Activated CD4-positive, alpha-beta memory T cell treated with anti-CD3 and anti-CD28 coated beads, Interleukin-2, amount 10 ng/mL, durations not matched to agents 7 days and 5 days (primary cell): ENCODE measurements around the gene CSF3R. TPM values are rescaled to one million over a fixed set of nuclear protein-coding genes. Genes with fewer than 3 reads are reported as not detected.
A peak's percentile ranks its signal among the peaks of the same experiment; 100 is the strongest.

ENCODE experiments used
- CTCF ChIA-PET: fragments of 350-600 bp; sonication (Branson Sonifier 250); formaldehyde crosslinking; loops from one replicate; lab custom pipeline; 2021; ENCODE audit warnings: antibody characterized with exemption, inconsistent platforms; lab: Charles Lee
- POLR2A ChIA-PET: fragments of 350-600 bp; sonication (Branson Sonifier 250); formaldehyde crosslinking; loops from one replicate; lab custom pipeline; 2021; ENCODE audit warnings: antibody characterized with exemption; lab: Charles Lee
- DNase-seq: peaks from one replicate; pipeline ENCODE4 v3.0.0-alpha.2; 2020
- H3K27ac Mint-ChIP-seq: one replicate; pipeline ENCODE4 v1.8.0; 2021; ENCODE audit warnings: mild to moderate bottlenecking, mixed read lengths
- H3K27me3 Mint-ChIP-seq: one replicate; pipeline ENCODE4 v1.8.0; 2021; ENCODE audit warnings: mixed read lengths
- H3K36me3 Mint-ChIP-seq: one replicate; pipeline ENCODE4 v1.8.0; 2021; ENCODE audit warnings: low read depth, mixed read lengths
- H3K4me1 Mint-ChIP-seq: one replicate; pipeline ENCODE4 v1.8.0; 2021; ENCODE audit warnings: mixed read lengths
- H3K4me3 Mint-ChIP-seq: one replicate; pipeline ENCODE4 v1.8.0; 2021; ENCODE audit warnings: mild to moderate bottlenecking, mixed read lengths
- H3K9me3 Mint-ChIP-seq: one replicate; pipeline ENCODE4 v1.8.0; 2021; ENCODE audit warnings: mixed read lengths
- total RNA-seq, 2 experiments: library from RNA; stranded (reverse); gene quantifications; one replicate each; pipeline ENCODE4 v1.2.3, GENCODE V29; 2021

Gene CSF3R
- total RNA-seq, 2 experiments from 2014 or later, result 0.43 TPM

GRCh38 chr1:36471830-36472641 is 10.7 kb downstream of the CSF3R start:
- ChIA-PET POLR2A (interaction anchor here (0.7 to 1.7 kb wide), 3 partner anchors 9 to 11 kb away, joined by 3 to 7 read pairs (median 3); partner anchors contain the start of genes CSF3R and MRPS15), CTCF (interaction anchor here (0.5 to 0.6 kb wide), 2 partner anchors 12 to 1619 kb away, joined by 3 to 6 read pairs; no protein-coding TSS in a partner anchor)
- Mint-ChIP-seq H3K27ac (no peak overlapping the region), H3K9me3 (no peaks in the 10 kb centered on the region), H3K4me1 (peaks cover 21% of the 10 kb centered on the region), H3K4me3 (no peak overlapping the region), H3K27me3 (no peaks in the 10 kb centered on the region), H3K36me3 (no peaks in the 10 kb centered on the region)
- DNase-seq, result no peak

- Mint-ChIP-seq H3K9me3 (no peaks in the 10 kb centered on the region), H3K36me3 (peaks cover under 1% of the 10 kb centered on the region), H3K4me3 (no peak overlapping the region), H3K27ac (no peak overlapping the region), H3K27me3 (no peaks in the 10 kb centered on the region), H3K4me1 (peaks cover 32% of the 10 kb centered on the region)
- ChIA-PET CTCF (interaction anchor here (1.1 to 1.3 kb wide), 2 partner anchors 18 to 22 kb away, joined by 3 read pairs; no protein-coding TSS in a partner anchor), POLR2A (no interaction called here)
- DNase-seq, result no peak
Observed at GRCh38 chr1:36469163-36469562, 13.6 kb downstream of the CSF3R start.

GRCh38 chr1:36467700-36468455 is 14.8 kb downstream of the CSF3R start:
- DNase-seq, result no peak
- no peak overlapping the region for H3K4me3 Mint-ChIP-seq
- POLR2A ChIA-PET, result no interaction called here
- peaks cover 8% of the 10 kb centered on the region for H3K36me3 Mint-ChIP-seq
- H3K9me3 Mint-ChIP-seq, result no peaks in the 10 kb centered on the region
- CTCF ChIA-PET, result interaction anchor here (1.3 kb wide), 1 partner anchor 17 kb away, joined by 3 read pairs; no protein-coding TSS in a partner anchor
- H3K27ac Mint-ChIP-seq, result no peak overlapping the region
- H3K4me1 Mint-ChIP-seq, result peaks cover 33% of the 10 kb centered on the region
- H3K27me3 Mint-ChIP-seq, result no peaks in the 10 kb centered on the region

GRCh38 chr1:36467027-36467410 is 15.7 kb downstream of the CSF3R start:
- Mint-ChIP-seq H3K27me3 (no peaks in the 10 kb centered on the region), H3K36me3 (peaks cover 12% of the 10 kb centered on the region), H3K9me3 (no peaks in the 10 kb centered on the region), H3K4me3 (no peak overlapping the region), H3K27ac (no peak overlapping the region), H3K4me1 (peaks cover 37% of the 10 kb centered on the region)
- ChIA-PET POLR2A (no interaction called here), CTCF (no interaction called here)
- DNase-seq, result no peak

GRCh38 chr1:36466370-36467026 is 16.2 kb downstream of the CSF3R start:
- peaks cover 17% of the 10 kb centered on the region for H3K36me3 Mint-ChIP-seq
- no peaks in the 10 kb centered on the region for H3K27me3 Mint-ChIP-seq
- H3K9me3 Mint-ChIP-seq, result no peaks in the 10 kb centered on the region
- DNase-seq, result no peak
- CTCF ChIA-PET, result no interaction called here
- H3K4me3 Mint-ChIP-seq, result no peak overlapping the region
- peaks cover 42% of the 10 kb centered on the region for H3K4me1 Mint-ChIP-seq
- POLR2A ChIA-PET, result no interaction called here
- H3K27ac Mint-ChIP-seq, result no peak overlapping the region

- peaks cover 24% of the 10 kb centered on the region for H3K36me3 Mint-ChIP-seq
- no peak overlapping the region for H3K27ac Mint-ChIP-seq
- no peak for DNase-seq
- CTCF ChIA-PET, result no interaction called here
- no peaks in the 10 kb centered on the region for H3K9me3 Mint-ChIP-seq
- H3K4me3 Mint-ChIP-seq, result no peak overlapping the region
- H3K4me1 Mint-ChIP-seq, result peaks cover 49% of the 10 kb centered on the region
- no peaks in the 10 kb centered on the region for H3K27me3 Mint-ChIP-seq
- POLR2A ChIA-PET, result interaction anchor here (0.6 to 0.8 kb wide), 2 partner anchors 9 to 27 kb away, joined by 3 to 4 read pairs; no protein-coding TSS in a partner anchor
Observed at GRCh38 chr1:36465731-36466369, 16.9 kb downstream of the CSF3R start.

GRCh38 chr1:36464605-36465393 is 17.9 kb downstream of the CSF3R start:
- Mint-ChIP-seq H3K4me1 (peaks cover 55% of the 10 kb centered on the region), H3K4me3 (peak overlapping the region; percentile 99), H3K27ac (peak overlapping the region; percentile 93), H3K9me3 (no peaks in the 10 kb centered on the region), H3K27me3 (no peaks in the 10 kb centered on the region), H3K36me3 (peaks cover 32% of the 10 kb centered on the region)
- ChIA-PET CTCF (interaction anchor here (0.6 to 1.3 kb wide), 9 partner anchors 10 to 316 kb away, joined by 3 to 6 read pairs (median 4); partner anchors contain the start of genes OSCP1 and TRAPPC3), POLR2A (interaction anchor here (0.6 to 2.5 kb wide), 16 partner anchors 7 to 309 kb away, joined by 3 to 32 read pairs (median 4); partner anchors contain the start of genes LSM10, MAP7D1, OSCP1 and SH3D21)
- DNase-seq, result no peak

- H3K27ac Mint-ChIP-seq, result peak within 1 kb of the TSS; percentile 93
- peaks cover 62% of the 10 kb centered on the region for H3K4me1 Mint-ChIP-seq
- peak within 1 kb of the TSS; percentile 99 for H3K4me3 Mint-ChIP-seq
- H3K9me3 Mint-ChIP-seq, result no peaks in the 10 kb centered on the region
- H3K27me3 Mint-ChIP-seq, result no peaks in the 10 kb centered on the region
- DNase-seq, result peak; percentile 97
- POLR2A ChIA-PET, result interaction anchor here (0.6 to 2.5 kb wide), 15 partner anchors 8 to 308 kb away, joined by 3 to 32 read pairs (median 4); partner anchors contain the start of genes LSM10, MAP7D1, OSCP1 and SH3D21
- peaks cover 38% of the 10 kb centered on the region for H3K36me3 Mint-ChIP-seq
- CTCF ChIA-PET, result interaction anchor here (0.6 to 1.3 kb wide), 9 partner anchors 9 to 315 kb away, joined by 3 to 6 read pairs (median 4); partner anchors contain the start of genes OSCP1 and TRAPPC3
Observed at GRCh38 chr1:36463803-36464604, 18.7 kb downstream of the CSF3R start, which contains the start of gene MRPS15. MRPS15 (minus strand) TSS chr1:36464384; CDS start chr1:36464275, 109 bp downstream.

- Mint-ChIP-seq H3K9me3 (no peaks in the 10 kb centered on the region), H3K27ac (peak overlapping the region; percentile 93), H3K27me3 (no peaks in the 10 kb centered on the region), H3K4me1 (peaks cover 68% of the 10 kb centered on the region), H3K36me3 (peaks cover 44% of the 10 kb centered on the region), H3K4me3 (peak overlapping the region; percentile 99)
- CTCF ChIA-PET, result interaction anchor here (1.3 kb wide), 3 partner anchors 8 to 53 kb away, joined by 4 to 6 read pairs (median 4); no protein-coding TSS in a partner anchor
- POLR2A ChIA-PET, result interaction anchor here (1.2 to 2.5 kb wide), 9 partner anchors 9 to 307 kb away, joined by 3 to 32 read pairs (median 5); partner anchors contain the start of genes LSM10, MAP7D1 and OSCP1
- no peak for DNase-seq
Observed at GRCh38 chr1:36463463-36463802, 19.3 kb downstream of the CSF3R start.

GRCh38 chr1:36458910-36459309 is 23.8 kb downstream of the CSF3R start:
- ChIA-PET POLR2A (interaction anchor here (3.3 kb wide), 1 partner anchor 8 kb away, joined by 15 read pairs; the partner anchor contains the start of gene OSCP1), CTCF (interaction anchor here (1.3 kb wide), 1 partner anchor 324 kb away, joined by 3 read pairs; no protein-coding TSS in a partner anchor)
- Mint-ChIP-seq H3K27ac (peak overlapping the region; percentile 92), H3K36me3 (peaks cover 73% of the 10 kb centered on the region), H3K4me1 (peaks cover 78% of the 10 kb centered on the region), H3K9me3 (no peaks in the 10 kb centered on the region), H3K27me3 (no peaks in the 10 kb centered on the region), H3K4me3 (peak overlapping the region; percentile 51)
- peak; percentile 62 for DNase-seq
